ENCODE results near the gene AOC2.
"Not testable (repeated sequence)": the region's sequence is repeated elsewhere in the genome, so short reads cannot be mapped to it uniquely, and the experiment has no call there.

The AOC2 gene

GRCh38 chr17:42883802-42884558, 39.6 kb downstream of the AOC2 start:
- DNase-seq = no peak

- DNase-seq = not testable (repeated sequence)
These were observed 41.4 kb downstream of the AOC2 start for GRCh38 chr17:42885806-42886205.

DNA sequence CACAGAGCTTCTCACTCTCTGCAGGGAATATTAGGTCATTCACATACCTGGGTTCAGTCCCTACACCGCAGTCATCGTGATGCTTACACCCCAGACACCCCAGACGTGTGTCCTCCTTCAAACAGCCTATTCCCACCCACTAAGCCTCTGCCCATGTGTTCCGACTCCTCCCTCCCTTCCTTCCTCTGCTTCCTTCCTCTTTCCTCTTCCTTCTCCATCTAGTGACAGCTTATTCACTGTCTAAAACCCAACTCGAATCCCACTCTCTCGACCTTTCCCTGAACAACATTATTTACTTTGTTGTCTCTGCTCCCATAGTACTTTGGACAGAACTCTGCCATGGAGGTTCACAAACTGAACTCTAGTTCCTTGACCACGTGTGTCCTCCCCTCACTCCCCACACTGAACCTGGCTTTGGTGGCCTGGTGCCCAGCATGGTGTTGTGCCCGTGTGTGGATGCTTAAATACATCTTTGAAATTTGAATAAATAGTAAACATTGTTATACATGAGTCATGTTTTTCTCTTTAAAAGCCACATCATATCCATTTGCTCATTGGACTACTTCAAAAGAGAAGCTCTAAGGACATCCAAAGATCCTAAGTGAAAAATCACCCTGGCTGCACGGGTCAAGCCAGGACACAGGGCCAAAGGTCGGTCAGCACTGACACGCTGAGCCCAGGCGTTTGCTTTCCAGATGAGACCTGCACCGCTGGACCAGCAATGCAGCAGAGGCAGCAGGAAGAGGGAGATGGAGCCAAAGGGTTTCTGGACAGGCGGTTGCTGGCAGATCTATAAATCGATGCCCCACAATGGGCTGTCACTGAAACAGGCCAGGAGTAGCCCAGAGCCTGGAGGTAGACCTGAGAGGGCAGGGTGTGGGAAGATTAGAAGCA, 42.1 kb downstream of the AOC2 start:
- no peak for DNase-seq

- no peak for DNase-seq
These were observed 45.4 kb downstream of the AOC2 start for GRCh38 chr17:42889809-42890208.

DNA sequence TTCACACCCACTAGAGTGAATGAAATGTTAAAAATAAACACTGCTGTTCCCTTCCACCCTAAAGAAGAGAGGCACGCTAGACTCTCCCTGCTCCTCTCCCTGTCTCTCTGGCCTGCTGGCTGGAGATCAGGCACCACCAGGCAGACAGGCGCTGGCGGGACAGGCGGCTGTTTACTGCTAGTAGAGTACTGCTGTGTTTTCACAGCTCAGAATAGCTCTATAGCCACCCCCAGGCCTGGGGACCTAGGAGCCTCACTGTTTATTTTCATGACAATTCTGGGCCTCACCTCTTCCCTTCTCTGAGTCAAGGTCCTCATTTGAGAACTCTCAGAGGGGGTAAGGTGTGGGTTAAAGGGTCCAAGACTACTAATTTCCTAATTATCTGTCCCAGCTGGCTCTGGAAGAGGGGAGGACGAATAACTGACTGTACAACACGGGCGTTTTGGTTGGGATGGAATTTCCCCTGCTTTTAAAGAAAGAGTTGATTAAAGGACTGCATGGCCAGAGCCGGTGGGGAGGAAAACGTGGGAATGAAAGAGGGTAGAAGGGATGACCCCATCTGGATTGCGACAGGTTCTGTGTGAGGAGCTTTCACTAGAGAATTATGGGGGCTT, 47.3 kb downstream of the AOC2 start:
- DNase-seq = no peak

DNA sequence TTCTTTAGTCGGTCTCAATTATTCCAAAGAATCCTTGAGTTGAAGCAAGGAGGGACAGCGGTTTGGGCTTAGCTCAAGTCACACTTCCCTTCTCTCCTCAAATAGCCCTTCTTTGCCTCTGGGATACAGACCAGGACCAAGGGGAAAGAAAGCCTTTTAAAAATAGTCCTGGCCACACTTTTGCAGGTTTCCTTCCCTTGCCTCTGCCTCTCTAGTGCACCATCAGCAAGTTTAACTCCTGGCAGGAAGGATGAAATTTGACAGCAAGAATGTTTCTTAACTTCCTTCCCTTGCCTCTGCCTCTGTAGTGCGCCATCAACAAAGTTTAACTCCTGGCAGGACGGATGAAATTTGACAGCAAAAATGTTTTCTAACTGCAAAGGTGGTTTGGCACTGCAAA, 49.0 kb downstream of the AOC2 start:
- DNase-seq = no peak

GRCh38 chr17:42894283-42895184, 50.2 kb downstream of the AOC2 start:
- no peak for DNase-seq

DNA sequence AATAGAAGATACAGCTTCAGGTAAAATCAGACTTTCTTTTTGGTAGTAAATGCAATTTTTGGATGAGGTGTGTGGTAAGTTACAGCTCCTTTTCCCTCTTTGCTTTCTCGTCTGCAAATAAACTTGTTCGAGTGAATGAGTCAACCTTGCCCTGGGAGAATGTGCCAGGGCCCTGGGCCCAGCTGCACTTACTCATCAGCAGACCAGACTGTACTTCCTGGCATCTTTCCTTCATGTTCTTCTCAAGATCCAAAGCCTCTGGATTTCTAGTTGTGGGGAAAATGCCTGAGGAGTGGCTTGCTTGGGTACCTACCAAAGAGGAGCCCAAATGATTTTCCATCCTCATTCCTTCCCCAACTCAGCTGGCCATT, 50.8 kb downstream of the AOC2 start:
- DNase-seq = no peak

DNA sequence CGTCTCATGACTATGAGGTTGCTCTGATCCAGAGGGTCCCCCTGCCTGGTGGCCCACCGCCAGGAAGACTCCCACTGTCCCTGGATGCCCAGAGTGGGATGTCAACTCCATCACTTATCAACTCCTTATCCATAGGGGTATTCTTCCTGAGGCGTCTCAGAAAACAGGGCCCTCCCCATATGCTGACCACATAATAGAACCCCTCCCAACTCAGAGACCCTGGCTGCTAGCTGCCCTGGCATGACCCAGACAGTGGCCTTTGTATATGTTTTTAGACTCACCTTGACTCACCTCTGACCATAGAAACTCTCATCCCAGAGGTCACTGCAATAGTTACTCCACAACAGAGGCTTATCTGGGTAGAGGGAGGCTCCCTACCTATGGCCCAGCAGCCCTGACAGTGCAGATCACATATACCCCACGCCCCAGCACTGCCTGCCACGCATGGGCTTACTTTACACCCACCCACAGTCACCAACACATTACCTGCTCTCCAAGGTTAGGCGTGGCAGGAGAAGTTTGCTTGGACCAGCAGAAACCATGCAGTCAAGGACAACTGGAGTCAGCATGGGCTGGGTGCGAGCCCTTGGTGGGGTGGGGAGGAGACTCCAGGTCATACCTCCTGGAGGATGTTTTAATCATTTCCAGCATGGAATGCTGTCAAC, 53.9 kb downstream of the AOC2 start:
- DNase-seq = no peak

- DNase-seq = not testable (repeated sequence)
These were observed 55.6 kb downstream of the AOC2 start for GRCh38 chr17:42899981-42900380.

Measured in activated CD4-positive, alpha-beta T cell treated with anti-CD3 and anti-CD28 coated beads, Interleukin-2, amount 50 U/mL, for 16 hours (primary cell).